SK-N-SH treated with all-trans-retinoic acid at 6 μM for 48 hours (cell line): Measurements from ENCODE around the gene GPER1.

ENCODE experiments used
- ATAC-seq: fragments of 200-7000 bp; cut with Tn5 transposase; 3 replicates; pipeline ENCODE4 v1.9.1; 2020; ENCODE audit warnings: mild to moderate bottlenecking, moderate library complexity
- ARNTL ChIP-seq: fragments of 450-650 bp; formaldehyde crosslinking; IDR thresholded peaks from 2 replicates; pipeline ENCODE4 v1.5.0; 2020; ENCODE audit warnings: low read depth, mild to moderate bottlenecking, moderate library complexity, borderline replicate concordance
- BACH2 ChIP-seq: fragments of 250-450 bp; sonication (Bioruptor Pico); IDR thresholded peaks from 2 replicates; pipeline ENCODE4 v1.9.0; 2021; ENCODE audit warnings: mild to moderate bottlenecking, borderline replicate concordance
- CSDC2 ChIP-seq: fragments of 250-450 bp; sonication (Bioruptor Pico); IDR thresholded peaks from 2 replicates; pipeline ENCODE4 v1.5.0; 2020; ENCODE audit warnings: mild to moderate bottlenecking, moderate library complexity
- CSRNP3 ChIP-seq: fragments of 250-450 bp; sonication (Bioruptor Pico); IDR thresholded peaks from 2 replicates; pipeline ENCODE4 v1.5.1; 2021; ENCODE audit warnings: mild to moderate bottlenecking, moderate library complexity
- ESRRG ChIP-seq: fragments of 250-450 bp; sonication (Bioruptor Pico); IDR thresholded peaks from 2 replicates; pipeline ENCODE4 v1.6.1; 2021; ENCODE audit warnings: mild to moderate bottlenecking
- GLIS3 ChIP-seq: fragments of 250-450 bp; sonication (Bioruptor Pico); IDR thresholded peaks from 2 replicates; pipeline ENCODE4 v1.5.0; 2020; ENCODE audit warnings: mild to moderate bottlenecking, moderate library complexity
- ISL1 ChIP-seq: fragments of 250-450 bp; sonication (Bioruptor Pico); IDR thresholded peaks from 2 replicates; pipeline ENCODE4 v2.1.2; 2022; ENCODE audit warnings: mild to moderate bottlenecking, moderate library complexity
- OSR1 ChIP-seq: fragments of 250-450 bp; sonication (Bioruptor Pico); IDR thresholded peaks from 2 replicates; pipeline ENCODE4 v1.8.0; 2022; ENCODE audit warnings: moderate library complexity, mild to moderate bottlenecking, inconsistent platforms
- POU6F1 ChIP-seq: fragments of 250-450 bp; sonication (Bioruptor Pico); IDR thresholded peaks from 2 replicates; pipeline ENCODE4 v1.8.0; 2021; ENCODE audit warnings: low read depth, mild to moderate bottlenecking, moderate library complexity, borderline replicate concordance
- PPARA ChIP-seq: fragments of 250-450 bp; sonication (Bioruptor Pico); IDR thresholded peaks from 2 replicates; pipeline ENCODE4 v1.5.0; 2020; ENCODE audit warnings: mild to moderate bottlenecking, borderline replicate concordance
- RARB ChIP-seq: fragments of 250-450 bp; sonication (Bioruptor Pico); IDR thresholded peaks from 2 replicates; pipeline ENCODE4 v1.8.0; 2021; ENCODE audit warnings: mild to moderate bottlenecking, moderate library complexity
- SNAI2 ChIP-seq: fragments of 250-450 bp; sonication (Bioruptor Pico); IDR thresholded peaks from 2 replicates; pipeline ENCODE4 v1.5.0; 2020; ENCODE audit warnings: mild to moderate bottlenecking, moderate library complexity
- TCF4 ChIP-seq: fragments of 250-450 bp; sonication (Bioruptor Pico); IDR thresholded peaks from 2 replicates; pipeline ENCODE4 v1.8.0; 2021; ENCODE audit warnings: mild to moderate bottlenecking, moderate library complexity, borderline replicate concordance
- TOX ChIP-seq: fragments of 250-450 bp; sonication (Bioruptor Pico); IDR thresholded peaks from 2 replicates; pipeline ENCODE4 v1.8.0; 2021; ENCODE audit warnings: mild to moderate bottlenecking, moderate library complexity, borderline replicate concordance
- TSHZ2 ChIP-seq: fragments of 250-450 bp; sonication (Bioruptor Pico); IDR thresholded peaks from 2 replicates; pipeline ENCODE4 v1.5.0; 2020; ENCODE audit warnings: mild to moderate bottlenecking, moderate library complexity
- ZC3H10 ChIP-seq: fragments of 250-450 bp; sonication (Bioruptor Pico); IDR thresholded peaks from 2 replicates; pipeline ENCODE4 v1.5.1; 2021; ENCODE audit warnings: mild to moderate bottlenecking, moderate library complexity
- ZFP3 ChIP-seq: fragments of 250-450 bp; sonication (Bioruptor Pico); IDR thresholded peaks from 2 replicates; pipeline ENCODE4 v1.5.0; 2020; ENCODE audit warnings: mild to moderate bottlenecking, moderate library complexity
- ZFP30 ChIP-seq: fragments of 450-650 bp; formaldehyde crosslinking; IDR thresholded peaks from 2 replicates; pipeline ENCODE4 v1.5.0; 2022; ENCODE audit warnings: mild to moderate bottlenecking, moderate library complexity
- ZNF565 ChIP-seq: fragments of 450-650 bp; formaldehyde crosslinking; conservative IDR thresholded peaks from 2 replicates; pipeline ENCODE4 v1.5.0; 2020; ENCODE audit warnings: low read depth, mild to moderate bottlenecking, moderate library complexity
- ZNF70 ChIP-seq: fragments of 450-650 bp; formaldehyde crosslinking; IDR thresholded peaks from 2 replicates; pipeline ENCODE4 v1.5.0; 2020; ENCODE audit warnings: mild to moderate bottlenecking, moderate library complexity
- ZNF8 ChIP-seq: fragments of 450-650 bp; formaldehyde crosslinking; IDR thresholded peaks from 2 replicates; pipeline ENCODE4 v1.5.0; 2020; ENCODE audit warnings: mild to moderate bottlenecking, moderate library complexity

GPER1 gene

GRCh38 chr7:1101563-1102431, 13.9 kb downstream of the GPER1 start (continued):
- TF ChIP-seq TSHZ2 (CRISPR knock-in tag): no peak
- no peak for TF ChIP-seq RARB (CRISPR knock-in tag)
- no peak for TF ChIP-seq BACH2 (CRISPR knock-in tag)

GRCh38 chr7:1103009-1103788, 15.3 kb downstream of the GPER1 start:
- ATAC-seq: no peak
- TF ChIP-seq ZFP30 (CRISPR knock-in tag): no peak
- TF ChIP-seq ISL1: no peak
- TF ChIP-seq SNAI2 (CRISPR knock-in tag): no peak
- TF ChIP-seq ZFP3 (CRISPR knock-in tag): no peak
- no peak for TF ChIP-seq ESRRG (CRISPR knock-in tag)
- TF ChIP-seq OSR1 (CRISPR knock-in tag): no peak
- no peak for TF ChIP-seq CSRNP3
- no peak for TF ChIP-seq BACH2 (CRISPR knock-in tag)
- no peak for TF ChIP-seq ARNTL (CRISPR knock-in tag)
- no peak for TF ChIP-seq TOX
- TF ChIP-seq ZC3H10 (CRISPR knock-in tag): no peak
- TF ChIP-seq ZNF8 (CRISPR knock-in tag): no peak
- TF ChIP-seq PPARA (CRISPR knock-in tag): no peak
- TF ChIP-seq CSDC2: no peak
- TF ChIP-seq TSHZ2 (CRISPR knock-in tag): no peak
- TF ChIP-seq, all 23 proteins: peak for 0

- no peak for ATAC-seq
- TF ChIP-seq ZNF8 (CRISPR knock-in tag) (no peak), ESRRG (CRISPR knock-in tag) (no peak), POU6F1 (CRISPR knock-in tag) (no peak), TSHZ2 (CRISPR knock-in tag) (no peak), ZNF565 (CRISPR knock-in tag) (no peak), SNAI2 (CRISPR knock-in tag) (no peak), RARB (CRISPR knock-in tag) (no peak), ZFP3 (CRISPR knock-in tag) (no peak), OSR1 (CRISPR knock-in tag) (no peak), ZC3H10 (CRISPR knock-in tag) (no peak), ARNTL (CRISPR knock-in tag) (no peak), TOX (no peak), CSDC2 (no peak), ZNF70 (CRISPR knock-in tag) (no peak), ZFP30 (CRISPR knock-in tag) (no peak), TCF4 (CRISPR knock-in tag) (no peak), BACH2 (CRISPR knock-in tag) (no peak), GLIS3 (CRISPR knock-in tag) (no peak)
Observed at GRCh38 chr7:1103789-1104515, 16.0 kb downstream of the GPER1 start.
